Karpas-422 (cell line): ENCODE measurements around the gene LPAR1. TPM values are rescaled to one million over a fixed set of nuclear protein-coding genes. Genes with fewer than 3 reads are reported as not detected.

ENCODE experiments used
- DNase-seq: peaks from one replicate; pipeline ENCODE4 v3.0.0-alpha.2; 2015
- H2AFZ ChIP-seq: fragments of 200-600 bp; sonication (generic); 2 replicates; pipeline ENCODE4 v1.6.1; 2014; ENCODE audit warnings: antibody characterized with exemption, low read length, mixed read lengths
- H3K27ac ChIP-seq: fragments of 200-600 bp; sonication (generic); 2 replicates; pipeline ENCODE4 v1.5.1; 2014; ENCODE audit warnings: mild to moderate bottlenecking, low read length, moderate library complexity
- H3K27me3 ChIP-seq: fragments of 200-600 bp; sonication (generic); 2 replicates; pipeline ENCODE4 v1.6.1; 2014; ENCODE audit warnings: low read length, mixed read lengths
- H3K36me3 ChIP-seq: fragments of 200-600 bp; sonication (generic); 2 replicates; pipeline ENCODE4 v1.6.1; 2014; ENCODE audit warnings: low read length, mixed read lengths; ENCODE audit not compliant: insufficient read depth
- H3K4me1 ChIP-seq: fragments of 200-600 bp; sonication (generic); 2 replicates; pipeline ENCODE4 v1.6.1; 2014; ENCODE audit warnings: mild to moderate bottlenecking, low read length, mixed read lengths
- H3K4me2 ChIP-seq: fragments of 200-600 bp; sonication (generic); 2 replicates; pipeline ENCODE4 v1.6.1; 2014; ENCODE audit warnings: low read length, low read depth, mild to moderate bottlenecking; ENCODE audit not compliant: poor library complexity, severe bottlenecking
- H3K4me3 ChIP-seq: fragments of 200-600 bp; sonication (generic); 2 replicates; pipeline ENCODE4 v1.5.1; 2014; ENCODE audit warnings: mild to moderate bottlenecking, antibody characterized with exemption, low read length, mixed read lengths
- H3K79me2 ChIP-seq: fragments of 200-600 bp; sonication (generic); 2 replicates; pipeline ENCODE4 v1.6.1; 2014; ENCODE audit warnings: mild to moderate bottlenecking, low read length, mixed read lengths
- H3K9ac ChIP-seq: fragments of 200-600 bp; sonication (generic); 2 replicates; pipeline ENCODE4 v1.6.0; 2014; ENCODE audit warnings: low read length
- H3K9me2 ChIP-seq: fragments of 200-600 bp; sonication (generic), shearing (Covaris generic); replicated peaks from 2 replicates; pipeline ENCODE4 v1.6.0; 2014; ENCODE audit warnings: mild to moderate bottlenecking, low read length, moderate library complexity; ENCODE audit not compliant: insufficient read depth
- H3K9me3 ChIP-seq: fragments of 300-700, 200-600 bp; sonication (generic); 2 replicates; pipeline ENCODE4 v1.6.1; 2014; ENCODE audit warnings: low read length, mixed read lengths
- H4K20me1 ChIP-seq: fragments of 200-600 bp; sonication (generic); 2 replicates; pipeline ENCODE4 v1.6.1; 2014; ENCODE audit warnings: mild to moderate bottlenecking, antibody characterized with exemption, low read length, low read depth; ENCODE audit not compliant: insufficient read depth
- total RNA-seq: library from RNA; depleted of rRNA; stranded (reverse); fragments of >200 nt; shearing (Covaris generic); gene quantifications from 2 replicates; pipeline ENCODE4 v1.2.3, GENCODE V29; 2014; ENCODE audit warnings: low replicate concordance; rRNA removed

LPAR1 gene, protein sequence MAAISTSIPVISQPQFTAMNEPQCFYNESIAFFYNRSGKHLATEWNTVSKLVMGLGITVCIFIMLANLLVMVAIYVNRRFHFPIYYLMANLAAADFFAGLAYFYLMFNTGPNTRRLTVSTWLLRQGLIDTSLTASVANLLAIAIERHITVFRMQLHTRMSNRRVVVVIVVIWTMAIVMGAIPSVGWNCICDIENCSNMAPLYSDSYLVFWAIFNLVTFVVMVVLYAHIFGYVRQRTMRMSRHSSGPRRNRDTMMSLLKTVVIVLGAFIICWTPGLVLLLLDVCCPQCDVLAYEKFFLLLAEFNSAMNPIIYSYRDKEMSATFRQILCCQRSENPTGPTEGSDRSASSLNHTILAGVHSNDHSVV
- not detected in 2 replicates for total RNA-seq

DNA sequence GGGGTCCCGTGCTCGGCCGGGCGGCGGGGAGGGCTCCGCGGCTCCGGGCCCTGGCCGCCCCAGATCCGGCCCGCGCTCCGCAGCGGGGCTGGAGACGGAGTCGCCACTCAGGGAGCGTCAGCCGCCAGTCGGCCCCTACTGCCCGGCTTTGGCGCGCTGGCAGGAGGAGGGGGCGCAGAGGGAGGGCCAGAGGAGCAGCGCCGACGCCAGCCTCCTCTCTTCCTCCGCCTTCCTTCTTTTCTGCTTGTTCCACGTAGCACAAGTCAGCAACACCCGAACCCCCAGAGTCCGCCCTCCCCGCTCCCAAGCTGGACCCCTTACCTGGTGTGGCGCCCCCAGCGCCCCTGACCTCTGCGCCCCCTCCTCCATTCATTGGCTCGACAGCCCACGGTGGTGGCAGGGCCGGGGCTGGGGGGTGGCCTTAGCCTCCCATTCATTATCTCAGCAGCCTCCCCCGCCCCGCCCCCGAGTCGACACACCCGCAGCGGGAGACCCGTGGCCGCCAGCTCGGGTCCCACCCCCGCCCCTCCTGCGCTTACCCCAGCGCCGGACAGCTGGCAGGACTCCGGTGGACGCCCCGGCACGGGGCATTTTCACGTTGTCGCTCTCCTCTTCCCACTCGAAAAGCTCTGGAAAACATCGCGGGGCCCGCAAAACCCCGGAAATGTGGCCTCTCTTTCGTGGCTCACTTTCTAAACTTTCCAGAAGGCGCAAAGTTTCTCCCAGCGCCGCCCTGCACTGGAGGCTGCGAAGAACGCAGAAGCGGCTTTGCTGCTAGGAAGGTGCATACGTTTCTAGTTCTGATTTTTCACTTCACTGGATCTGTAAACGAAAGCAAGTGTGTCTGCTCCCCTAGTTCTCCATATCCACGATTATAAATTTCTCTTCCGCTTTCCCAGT is at the start of gene LPAR1:
TSS of gene LPAR1 (minus strand) at position 140 of the 900 bp plus-strand sequence. CDS start 66,353 bp downstream, outside the sequence.
- no peak within 1 kb of the TSS for H3K4me3 ChIP-seq
- H3K4me2 ChIP-seq, result no peak within 1 kb of the TSS
- H3K9ac ChIP-seq, result no peak within 1 kb of the TSS
- no peaks in the 10 kb centered on the region for H3K9me2 ChIP-seq
- H4K20me1 ChIP-seq, result no peaks in the 10 kb centered on the region
- DNase-seq, result no peak
- no peak within 1 kb of the TSS for H2AFZ ChIP-seq
- no peaks in the 10 kb centered on the region for H3K36me3 ChIP-seq
- H3K9me3 ChIP-seq, result no peaks in the 10 kb centered on the region
- H3K79me2 ChIP-seq, result no peaks in the 10 kb centered on the region
- no peaks in the 10 kb centered on the region for H3K27me3 ChIP-seq
- H3K4me1 ChIP-seq, result no peaks in the 10 kb centered on the region
- no peak within 1 kb of the TSS for H3K27ac ChIP-seq

DNA sequence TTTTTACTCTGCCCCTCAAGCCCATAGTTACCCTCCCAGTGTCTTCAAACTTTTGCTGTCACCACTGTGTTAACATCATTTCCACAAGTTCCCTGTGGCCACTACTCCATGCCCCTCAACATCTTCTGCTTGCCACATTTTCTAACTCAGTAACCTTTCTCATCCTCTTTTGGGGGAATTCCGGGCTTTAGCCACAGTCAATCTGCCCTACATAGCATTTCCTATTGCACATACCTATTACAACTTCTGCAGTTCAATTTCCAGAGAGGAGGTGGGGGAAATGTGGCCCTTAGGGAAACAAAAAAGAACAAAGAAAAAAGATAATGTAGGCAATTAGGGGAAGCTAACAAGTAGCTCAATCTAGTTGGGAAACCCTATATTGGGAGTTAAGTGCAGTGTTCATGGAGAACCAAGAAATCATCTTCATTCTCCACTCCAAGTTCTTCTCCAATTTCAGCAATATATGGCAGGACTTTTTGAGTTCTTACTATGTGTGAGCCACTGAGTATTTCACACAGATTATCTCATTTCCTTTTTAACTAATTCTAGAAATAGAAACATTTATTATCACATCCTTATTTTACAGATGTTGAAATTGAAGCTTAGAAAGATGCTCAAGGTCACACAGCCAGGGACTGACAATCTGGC is 40.2 kb upstream of the LPAR1 start:
- no peaks in the 10 kb centered on the region for H3K36me3 ChIP-seq
- H4K20me1 ChIP-seq, result no peaks in the 10 kb centered on the region
- no peaks in the 10 kb centered on the region for H3K9me3 ChIP-seq
- H3K79me2 ChIP-seq, result no peaks in the 10 kb centered on the region
- H2AFZ ChIP-seq, result no peak overlapping the region
- no peak overlapping the region for H3K27ac ChIP-seq
- no peak overlapping the region for H3K9ac ChIP-seq
- H3K27me3 ChIP-seq, result no peaks in the 10 kb centered on the region
- H3K4me3 ChIP-seq, result no peak overlapping the region
- no peaks in the 10 kb centered on the region for H3K4me1 ChIP-seq
- no peak for DNase-seq
- H3K9me2 ChIP-seq, result no peaks in the 10 kb centered on the region
- H3K4me2 ChIP-seq, result no peak overlapping the region

DNA sequence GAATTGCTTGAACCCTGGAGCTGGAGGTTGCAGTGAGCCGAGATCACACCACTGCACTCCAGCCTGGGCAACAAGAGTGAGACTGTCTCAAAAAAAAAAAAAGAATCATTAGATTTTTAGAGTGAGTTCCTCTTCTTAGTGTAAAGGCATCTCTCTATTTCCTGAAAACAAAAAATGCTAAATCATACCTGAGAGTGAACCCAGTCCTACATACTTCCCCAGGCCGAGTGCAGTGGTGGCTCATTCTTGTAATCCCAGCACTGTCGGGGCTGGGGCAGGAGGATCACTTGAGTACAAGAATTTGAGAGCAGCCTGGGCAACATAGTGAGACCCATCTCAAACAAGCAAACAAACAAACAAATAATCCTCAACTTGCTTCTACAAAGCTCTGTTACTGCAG is 38.2 kb upstream of the LPAR1 start:
- no peaks in the 10 kb centered on the region for H3K27me3 ChIP-seq
- no peaks in the 10 kb centered on the region for H3K9me2 ChIP-seq
- no peaks in the 10 kb centered on the region for H3K9me3 ChIP-seq
- no peaks in the 10 kb centered on the region for H4K20me1 ChIP-seq
- H3K79me2 ChIP-seq, result no peaks in the 10 kb centered on the region
- no peaks in the 10 kb centered on the region for H3K4me1 ChIP-seq
- no peak overlapping the region for H2AFZ ChIP-seq
- H3K4me3 ChIP-seq, result no peak overlapping the region
- H3K27ac ChIP-seq, result no peak overlapping the region
- no peak overlapping the region for H3K9ac ChIP-seq
- no peaks in the 10 kb centered on the region for H3K36me3 ChIP-seq
- DNase-seq, result no peak
- H3K4me2 ChIP-seq, result no peak overlapping the region

DNA sequence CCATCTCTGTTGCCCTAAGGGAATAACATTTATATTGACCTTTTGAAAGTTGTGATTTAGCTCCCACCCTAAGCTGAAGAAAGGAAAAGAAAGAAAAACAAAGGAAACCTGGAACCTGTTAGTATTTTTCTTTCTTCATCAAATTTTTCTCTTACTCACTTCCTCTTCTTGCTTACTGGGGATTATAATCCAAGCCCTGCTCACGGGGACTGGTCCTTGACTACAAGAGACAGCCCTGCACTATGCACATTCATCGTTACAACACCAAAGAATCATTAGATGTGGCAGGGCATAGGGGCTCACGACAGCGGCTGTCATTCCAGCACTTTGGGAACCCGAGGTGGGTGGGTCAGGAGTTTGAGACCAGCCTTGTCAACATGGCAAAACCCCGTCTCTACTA is 37.8 kb upstream of the LPAR1 start:
- no peaks in the 10 kb centered on the region for H3K4me1 ChIP-seq
- no peak overlapping the region for H3K9ac ChIP-seq
- no peak overlapping the region for H2AFZ ChIP-seq
- H4K20me1 ChIP-seq, result no peaks in the 10 kb centered on the region
- no peak overlapping the region for H3K4me3 ChIP-seq
- H3K79me2 ChIP-seq, result no peaks in the 10 kb centered on the region
- H3K9me3 ChIP-seq, result no peaks in the 10 kb centered on the region
- no peaks in the 10 kb centered on the region for H3K27me3 ChIP-seq
- H3K27ac ChIP-seq, result no peak overlapping the region
- no peaks in the 10 kb centered on the region for H3K9me2 ChIP-seq
- DNase-seq, result no peak
- no peak overlapping the region for H3K4me2 ChIP-seq
- no peaks in the 10 kb centered on the region for H3K36me3 ChIP-seq

DNA sequence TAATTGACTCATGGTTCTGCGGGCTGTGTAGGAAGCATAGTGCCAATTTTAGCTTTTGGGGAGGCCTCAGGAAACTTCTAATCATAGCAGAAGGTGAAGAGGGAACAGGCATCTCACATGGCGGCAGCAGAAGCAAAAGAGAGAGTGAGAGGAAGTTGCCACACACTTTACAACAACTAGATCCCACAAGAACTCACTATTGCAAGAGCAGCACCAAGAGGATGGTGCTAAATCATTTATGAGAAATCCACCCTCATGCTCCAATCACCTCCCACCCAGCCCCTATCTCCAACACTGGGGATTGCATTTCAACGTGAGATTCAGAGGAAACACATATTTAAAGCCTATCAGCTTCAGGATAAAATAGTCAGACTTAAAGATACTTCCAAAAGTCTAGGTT is 36.1 kb upstream of the LPAR1 start:
- H4K20me1 ChIP-seq, result no peaks in the 10 kb centered on the region
- H3K9ac ChIP-seq, result no peak overlapping the region
- no peak for DNase-seq
- H3K27ac ChIP-seq, result no peak overlapping the region
- no peaks in the 10 kb centered on the region for H3K4me1 ChIP-seq
- H3K36me3 ChIP-seq, result no peaks in the 10 kb centered on the region
- no peaks in the 10 kb centered on the region for H3K27me3 ChIP-seq
- no peaks in the 10 kb centered on the region for H3K9me3 ChIP-seq
- no peak overlapping the region for H2AFZ ChIP-seq
- no peak overlapping the region for H3K4me2 ChIP-seq
- no peak overlapping the region for H3K4me3 ChIP-seq
- no peaks in the 10 kb centered on the region for H3K9me2 ChIP-seq
- no peaks in the 10 kb centered on the region for H3K79me2 ChIP-seq

DNA sequence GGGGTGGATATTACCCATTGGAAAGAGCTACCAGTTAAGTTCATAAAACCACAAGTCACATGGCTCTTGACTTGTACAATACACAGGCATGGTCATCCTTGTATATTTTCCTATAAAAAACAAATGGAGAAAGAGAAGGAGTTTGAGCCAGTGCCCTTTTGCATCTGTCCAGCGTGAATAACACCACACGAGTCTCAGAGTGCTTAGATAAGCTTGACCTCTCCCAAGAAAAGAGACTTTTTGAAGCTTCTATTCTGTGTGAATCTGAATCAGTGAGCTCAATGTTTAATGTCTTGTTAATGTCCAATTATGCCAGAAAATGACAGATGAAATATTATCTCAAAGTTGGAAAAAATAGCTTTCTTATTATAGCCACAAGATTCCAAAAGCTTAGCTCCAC is 30.9 kb upstream of the LPAR1 start:
- H3K4me2 ChIP-seq, result no peak overlapping the region
- no peak overlapping the region for H3K27ac ChIP-seq
- DNase-seq, result no peak
- no peaks in the 10 kb centered on the region for H3K27me3 ChIP-seq
- no peaks in the 10 kb centered on the region for H3K79me2 ChIP-seq
- H4K20me1 ChIP-seq, result no peaks in the 10 kb centered on the region
- H2AFZ ChIP-seq, result no peak overlapping the region
- no peaks in the 10 kb centered on the region for H3K36me3 ChIP-seq
- no peak overlapping the region for H3K4me3 ChIP-seq
- H3K9me2 ChIP-seq, result no peaks in the 10 kb centered on the region
- no peaks in the 10 kb centered on the region for H3K9me3 ChIP-seq
- peaks cover 8% of the 10 kb centered on the region for H3K4me1 ChIP-seq
- H3K9ac ChIP-seq, result no peak overlapping the region

DNA sequence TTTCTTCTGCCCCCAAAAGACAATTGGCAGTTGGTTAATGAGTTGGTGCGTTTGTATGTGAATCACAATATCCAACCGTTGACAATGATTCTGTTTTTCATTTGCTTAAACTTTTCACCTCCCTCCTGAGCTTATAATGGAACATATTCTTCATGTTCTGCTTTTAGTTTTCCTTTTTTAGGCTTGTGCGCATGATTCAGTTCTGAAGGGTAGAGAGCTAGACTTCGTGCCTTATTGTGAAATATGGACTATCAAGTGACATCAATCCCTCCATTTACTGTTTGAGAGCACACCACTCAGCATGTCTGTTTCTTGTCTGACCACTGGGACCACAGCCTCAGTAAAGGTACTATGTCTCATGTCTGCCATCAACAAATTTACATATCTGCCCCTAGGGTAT is 30.5 kb upstream of the LPAR1 start:
- no peaks in the 10 kb centered on the region for H3K27me3 ChIP-seq
- no peak overlapping the region for H3K9ac ChIP-seq
- H3K79me2 ChIP-seq, result no peaks in the 10 kb centered on the region
- no peak overlapping the region for H3K4me2 ChIP-seq
- no peaks in the 10 kb centered on the region for H4K20me1 ChIP-seq
- DNase-seq, result no peak
- H3K4me1 ChIP-seq, result peaks cover 8% of the 10 kb centered on the region
- H3K36me3 ChIP-seq, result no peaks in the 10 kb centered on the region
- H3K9me3 ChIP-seq, result no peaks in the 10 kb centered on the region
- H3K27ac ChIP-seq, result no peak overlapping the region
- H3K9me2 ChIP-seq, result no peaks in the 10 kb centered on the region
- no peak overlapping the region for H2AFZ ChIP-seq
- H3K4me3 ChIP-seq, result no peak overlapping the region

DNA sequence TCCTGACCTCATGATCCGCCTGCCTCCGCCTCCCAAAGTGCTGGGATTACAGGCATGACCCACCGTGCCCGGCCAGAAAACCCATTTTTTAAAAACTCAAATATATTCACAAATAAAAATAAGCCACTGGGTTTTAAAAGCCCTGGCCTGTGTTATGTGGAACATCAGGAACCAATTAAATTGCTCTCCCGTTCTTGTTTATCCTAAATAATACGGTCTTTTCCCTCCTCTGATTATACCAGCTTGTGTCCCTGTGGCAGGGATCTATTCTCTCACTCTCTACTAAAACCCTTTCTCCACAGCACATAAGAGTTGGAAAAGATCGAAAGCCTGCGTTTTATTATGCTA is 30.1 kb upstream of the LPAR1 start:
- Histone ChIP-seq H3K27ac (no peak overlapping the region), H3K9ac (no peak overlapping the region), H3K36me3 (no peaks in the 10 kb centered on the region), H3K9me2 (no peaks in the 10 kb centered on the region), H3K9me3 (no peaks in the 10 kb centered on the region), H3K4me3 (no peak overlapping the region), H3K4me2 (no peak overlapping the region), H3K4me1 (peaks cover 8% of the 10 kb centered on the region), H3K79me2 (no peaks in the 10 kb centered on the region), H3K27me3 (no peaks in the 10 kb centered on the region), H4K20me1 (no peaks in the 10 kb centered on the region), H2AFZ (no peak overlapping the region)
- no peak for DNase-seq
